H1 (cell line): ENCODE data around the gene MMP13. TPM values are rescaled to one million over a fixed set of nuclear protein-coding genes. Genes with fewer than 3 reads are reported as not detected.

Experiments used
- KDM5A ChIP-seq: fragments of 200-600 bp; IDR thresholded peaks from 2 replicates; pipeline ENCODE4 v1.7.1; 2012; ENCODE audit warnings: mild to moderate bottlenecking, low read length, inconsistent platforms, mixed read lengths
- RXRA ChIP-seq: IDR thresholded peaks from 2 replicates; pipeline ENCODE4 v1.6.1; 2011; ENCODE audit warnings: low read depth, mild to moderate bottlenecking, low read length, moderate library complexity; ENCODE audit not compliant: insufficient read depth
- polyA plus RNA-seq, 7 experiments: library from polyadenylated mRNA; depleted of rRNA in 3 of 7; stranded (reverse) in 5 of 7; unstranded in 2 of 7; fragments of >200 nt in 5 of 7; fragments of 200-250 nt in 2 of 7; gene quantifications; 1 replicate in 5 of 7; 2 replicates in 1 of 7; 4 replicates in 1 of 7; pipeline versions ENCODE4 v1.2.1 to v1.2.3, GENCODE V29; 2011 to 2013; ENCODE audit warnings: missing spikeins in 2 of 7, mixed read lengths in 2 of 7
- total RNA-seq: library from RNA; stranded (reverse); fragmentation: NEBNext Ultra II Directional; extraction: Animal tissue kit (Norgen Biotek cat#: 25700); gene quantifications from 2 replicates; pipeline ENCODE4 v1.2.1, GENCODE V29; 2021

The MMP13 gene
- total and polyA plus RNA-seq, 2 of the 8 experiments (the other 6 are each of a cell fraction or from before 2014, with no cell fraction given) = not detected

- no peak for TF ChIP-seq RXRA
- TF ChIP-seq KDM5A = no peak
These were observed 33.8 kb downstream of the MMP13 start (continued) for GRCh38 chr11:102921587-102922220.
